ENCODE measurements around the gene CXCL14. TPM values are rescaled to one million over a fixed set of nuclear protein-coding genes. Genes with fewer than 3 reads are reported as not detected.

The CXCL14 gene
- total and polyA plus RNA-seq, 2 of the 13 experiments (the other 11 are each of a cell fraction or from before 2014, with no cell fraction given): not detected

- in situ Hi-C loops (cut with HindIII; ENCODE audit: extremely low pct_ligation_motif_present, low pct_unique_long_range_greater_than_20kb) (no loop called here), intact Hi-C loops (cut with micrococcal nuclease; ENCODE audit: unreplicated experiment) (no loop called here)
- BruUV-seq (replicated peaks): no TSS peak
- CTCF ChIA-PET (ENCODE audit: low intra/inter-chr PET ratio, low total read pairs): no interaction called here
- H3K4me1 ChIP-seq (ENCODE audit: insufficient read depth, low read length): peaks cover 13% of the 10 kb centered on the region; the same call in 1 of the 2 replicates
- H3K79me2 ChIP-seq (ENCODE audit: insufficient read depth, low read length): no peaks in the 10 kb centered on the region
- no peaks in the 10 kb centered on the region for H3K9me3 ChIP-seq (ENCODE audit: low read length)
- FAIRE-seq: no peak
- 27% methylated on average over 2 of the region's 2 CpGs for WGBS (ENCODE audit: low lambda C conversion rate)
- H3K4me2 ChIP-seq (ENCODE audit: low read depth, low read length): no peak overlapping the region
- no peaks in the 10 kb centered on the region for H4K20me1 ChIP-seq (ENCODE audit: insufficient read depth, low read length)
- POLR2A ChIA-PET: no interaction called here
- no peak overlapping the region for H3K27ac ChIP-seq (ENCODE audit: extremely low read length, insufficient read depth, low read length)
- H3K9ac ChIP-seq (ENCODE audit: insufficient read depth, low read depth, low read length): no peak overlapping the region
- TF ChIP-seq HMG20A (CRISPR knock-in tag; IDR thresholded peaks at IDR 0.05; ENCODE audit: borderline replicate concordance): no peak
- no peak for TF ChIP-seq ZFP36L2 (CRISPR knock-in tag; IDR thresholded peaks at IDR 0.05)
- TF ChIP-seq ELF4 (CRISPR knock-in tag; IDR thresholded peaks at IDR 0.05; ENCODE audit: borderline replicate concordance): no peak
- no peak for TF ChIP-seq ZSCAN9 (CRISPR knock-in tag; IDR thresholded peaks at IDR 0.05; ENCODE audit: borderline replicate concordance)
- TF ChIP-seq NPAS2 (CRISPR knock-in tag; IDR thresholded peaks at IDR 0.05; ENCODE audit: borderline replicate concordance): no peak
- no peak for TF ChIP-seq HNF1A (IDR thresholded peaks at IDR 0.05; ENCODE audit: low read depth)
- TF ChIP-seq HNF1A (CRISPR knock-in tag; IDR thresholded peaks at IDR 0.05; ENCODE audit: borderline replicate concordance): no peak
- TF ChIP-seq CCDC6 (CRISPR knock-in tag; IDR thresholded peaks at IDR 0.05): no peak
- TF ChIP-seq ZNF792 (CRISPR knock-in tag; IDR thresholded peaks at IDR 0.05): no peak
- no peak for TF ChIP-seq BHLHE40 (IDR thresholded peaks at IDR 0.05; ENCODE audit: low read length)
- TF ChIP-seq ESRRA (CRISPR knock-in tag; IDR thresholded peaks at IDR 0.05; ENCODE audit: low read depth): no peak
- TF ChIP-seq AKNA (CRISPR knock-in tag; IDR thresholded peaks at IDR 0.05; ENCODE audit: borderline replicate concordance): no peak
- TF ChIP-seq PREB (CRISPR knock-in tag; IDR thresholded peaks at IDR 0.05): no peak
- no peaks in the 10 kb centered on the region for H3K36me3 ChIP-seq (replicated peaks in 1 of 2; ENCODE audit: control insufficient read depth in 1 of 2, insufficient read depth in 2 of 2, low read length in 2 of 2)
- H3K27me3 ChIP-seq (ENCODE audit: control insufficient read depth in 1 of 2, insufficient read depth in 2 of 2, low read length in 2 of 2): peaks cover 0 to 4% of the 10 kb centered on the region in 2 experiments; a peak in 1 of 5 replicates
- no peak overlapping the region for H2AFZ ChIP-seq (ENCODE audit: low read length)
- H3K4me3 ChIP-seq (replicated peaks in 1 of 3; ENCODE audit: insufficient read depth in 1 of 3, low read depth in 2 of 3, low read length in 3 of 3): no peak overlapping the region
- no peak for ATAC-seq
- DNase-seq (ENCODE audit: low spot score): no peak
These were observed 27.6 kb upstream of the CXCL14 start for GRCh38 chr5:135606431-135606830.

Measured in HepG2 (cell line).